Osteoblast (primary cell): ENCODE data around the gene USP40. TPM values are rescaled to one million over a fixed set of nuclear protein-coding genes. Genes with fewer than 3 reads are reported as not detected.

ENCODE experiments used
- DNase-seq: peaks from one replicate; pipeline ENCODE4 v3.0.0; 2011; ENCODE audit warnings: low spot score, mixed read lengths; ENCODE audit not compliant: insufficient read length; ENCODE audit errors: missing footprints
- H2AFZ ChIP-seq: 2 replicates; pipeline ENCODE4 v1.6.0; 2011; ENCODE audit warnings: mild to moderate bottlenecking, low read length
- H3K27ac ChIP-seq: 2 replicates; pipeline ENCODE4 v1.5.1; 2011; ENCODE audit warnings: mild to moderate bottlenecking, low read depth, low read length, moderate library complexity
- H3K27me3 ChIP-seq: 2 replicates; pipeline ENCODE4 v1.6.0; 2012; ENCODE audit warnings: mild to moderate bottlenecking, control low read depth, inconsistent platforms, low read length, moderate library complexity; ENCODE audit not compliant: insufficient read depth
- H3K36me3 ChIP-seq: 2 replicates; pipeline ENCODE4 v1.5.1; 2011; ENCODE audit warnings: mild to moderate bottlenecking, low read length, control low read depth, moderate library complexity; ENCODE audit not compliant: insufficient read depth
- H3K4me1 ChIP-seq: 2 replicates; pipeline ENCODE4 v1.5.1; 2011; ENCODE audit warnings: mild to moderate bottlenecking, low read length, control low read depth, moderate library complexity; ENCODE audit not compliant: insufficient read depth
- H3K4me2 ChIP-seq: 2 replicates; pipeline ENCODE4 v1.6.0; 2011; ENCODE audit warnings: mild to moderate bottlenecking, low read length; ENCODE audit not compliant: insufficient read depth
- H3K4me3 ChIP-seq: fragments of 200-600 bp; sonication (generic); 3 replicates; pipeline ENCODE4 v1.5.1; 2012; ENCODE audit warnings: mild to moderate bottlenecking, low read length, inconsistent platforms; ENCODE audit not compliant: insufficient read depth
- H3K79me2 ChIP-seq: 2 replicates; pipeline ENCODE4 v1.6.0; 2012; ENCODE audit warnings: mild to moderate bottlenecking, low read length, control low read depth, inconsistent platforms; ENCODE audit not compliant: insufficient read depth
- H3K9me3 ChIP-seq: 2 replicates; pipeline ENCODE4 v1.5.1; 2011; ENCODE audit warnings: low read depth, low read length, control low read depth
- H4K20me1 ChIP-seq: 2 replicates; pipeline ENCODE4 v1.6.0; 2012; ENCODE audit warnings: mild to moderate bottlenecking, low read length, control low read depth; ENCODE audit not compliant: insufficient read depth
- CTCF ChIP-seq: IDR thresholded peaks from 2 replicates; pipeline ENCODE4 v1.5.1; 2011; ENCODE audit warnings: mild to moderate bottlenecking, low read depth, low read length, moderate library complexity; ENCODE audit errors: extremely low read depth
- total RNA-seq: library from RNA; depleted of rRNA; stranded (reverse); fragments of >200 nt; gene quantifications from 2 replicates; pipeline ENCODE4 v1.2.3, GENCODE V29; 2012

Gene USP40
- total RNA-seq, 1 donor, result 34.0 TPM

DNA sequence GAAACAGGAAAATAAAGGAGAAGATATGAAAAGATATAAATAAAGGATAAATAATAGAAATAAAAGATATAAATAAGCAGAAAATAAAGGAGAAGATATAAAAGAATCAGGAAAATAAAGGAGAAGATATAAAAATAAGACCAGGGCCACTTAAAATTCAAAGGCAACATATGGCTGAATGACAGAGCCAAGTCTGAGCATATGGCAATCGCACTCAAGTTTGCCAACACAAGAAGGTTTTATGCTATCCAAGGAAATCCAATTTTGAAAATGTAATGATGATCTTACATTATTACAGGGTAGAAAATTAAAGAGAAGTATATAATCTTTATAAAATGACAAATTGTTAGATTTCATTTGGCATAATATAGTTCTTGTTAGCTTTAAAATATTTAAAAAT is 33.6 kb downstream of the USP40 start:
- Histone ChIP-seq H3K27me3 (no peaks in the 10 kb centered on the region), H3K27ac (no peak overlapping the region), H3K4me2 (no peak overlapping the region), H3K4me3 (no peak overlapping the region), H3K36me3 (peaks cover 23% of the 10 kb centered on the region), H4K20me1 (no peaks in the 10 kb centered on the region), H3K4me1 (no peaks in the 10 kb centered on the region), H3K9me3 (no peaks in the 10 kb centered on the region), H2AFZ (no peak overlapping the region), H3K79me2 (no peaks in the 10 kb centered on the region)
- no peak for TF ChIP-seq CTCF
- DNase-seq, result no peak

DNA sequence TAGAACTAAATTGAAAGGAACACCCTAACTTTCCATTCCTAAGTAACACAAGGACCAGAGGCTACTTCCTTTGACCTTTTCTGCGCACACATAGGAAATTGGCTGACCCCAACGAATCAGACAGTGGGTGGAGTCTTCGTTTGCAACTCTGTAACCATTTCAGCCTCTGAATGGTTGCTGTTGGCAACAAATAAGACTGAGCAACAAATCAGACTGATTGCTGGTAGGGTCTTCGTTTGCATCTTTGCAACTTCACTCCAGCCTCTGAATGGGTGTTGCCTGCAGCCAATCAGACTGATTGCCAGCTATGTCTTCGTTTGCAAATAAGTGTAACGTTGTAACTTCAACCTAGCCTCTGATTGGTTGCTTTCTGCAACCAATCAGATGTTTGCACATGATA is 34.6 kb downstream of the USP40 start:
- Histone ChIP-seq H3K4me1 (no peaks in the 10 kb centered on the region), H4K20me1 (no peaks in the 10 kb centered on the region), H3K9me3 (no peaks in the 10 kb centered on the region), H3K79me2 (no peaks in the 10 kb centered on the region), H3K4me3 (no peak overlapping the region), H3K27ac (no peak overlapping the region), H2AFZ (no peak overlapping the region), H3K4me2 (no peak overlapping the region), H3K27me3 (no peaks in the 10 kb centered on the region), H3K36me3 (peaks cover 27% of the 10 kb centered on the region)
- no peak for TF ChIP-seq CTCF
- no peak for DNase-seq

DNA sequence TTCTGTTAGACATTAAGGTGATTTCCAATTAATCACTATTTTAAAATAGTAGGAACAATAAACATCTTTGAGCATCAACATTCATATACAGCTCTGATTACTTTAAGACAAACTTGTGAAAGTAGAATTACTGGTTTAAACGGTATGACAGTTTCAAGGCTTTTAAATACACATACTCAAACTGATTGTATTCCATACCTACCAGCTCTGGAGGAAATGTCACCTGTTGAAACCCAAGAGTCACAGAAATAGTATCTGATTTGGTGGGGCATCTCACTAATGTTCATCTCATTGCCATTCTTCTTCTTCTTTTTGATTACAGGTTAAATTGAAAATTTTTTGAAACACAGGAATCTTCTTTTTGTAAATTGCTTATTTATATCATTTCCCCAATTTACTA is 36.2 kb downstream of the USP40 start:
- no peaks in the 10 kb centered on the region for H3K9me3 ChIP-seq
- DNase-seq, result no peak
- no peaks in the 10 kb centered on the region for H3K4me1 ChIP-seq
- H3K4me2 ChIP-seq, result no peak overlapping the region
- H3K27me3 ChIP-seq, result no peaks in the 10 kb centered on the region
- no peak overlapping the region for H2AFZ ChIP-seq
- no peak overlapping the region for H3K27ac ChIP-seq
- H3K36me3 ChIP-seq, result peaks cover 27% of the 10 kb centered on the region
- no peaks in the 10 kb centered on the region for H4K20me1 ChIP-seq
- TF ChIP-seq CTCF, result no peak
- no peak overlapping the region for H3K4me3 ChIP-seq
- no peaks in the 10 kb centered on the region for H3K79me2 ChIP-seq

DNA sequence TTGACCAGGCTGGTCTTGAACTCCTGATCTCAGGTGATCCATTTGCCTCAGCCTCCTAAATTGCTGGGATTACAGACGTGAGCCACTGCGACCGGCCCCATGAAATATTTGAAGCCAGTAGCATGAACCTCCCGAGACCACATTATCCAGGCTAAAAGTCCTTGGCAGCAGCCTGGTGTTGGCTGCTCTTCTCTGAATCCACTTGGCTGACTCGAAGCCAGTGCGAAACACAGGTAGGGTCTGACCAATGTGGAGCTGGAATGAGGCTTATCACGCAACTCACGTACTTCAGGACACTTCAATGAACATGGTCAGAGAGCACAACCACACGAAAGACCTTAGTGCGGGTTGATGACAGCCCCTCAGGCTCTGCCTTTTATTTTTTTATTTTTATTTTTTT is 38.4 kb downstream of the USP40 start:
- H3K4me1 ChIP-seq, result no peaks in the 10 kb centered on the region
- peaks cover 35% of the 10 kb centered on the region for H3K36me3 ChIP-seq
- no peak overlapping the region for H3K4me3 ChIP-seq

More for the DNA sequence above, 38.4 kb downstream of the USP40 start:
- Histone ChIP-seq H4K20me1 (no peaks in the 10 kb centered on the region), H2AFZ (no peak overlapping the region), H3K4me2 (no peak overlapping the region), H3K27ac (no peak overlapping the region), H3K79me2 (no peaks in the 10 kb centered on the region), H3K27me3 (no peaks in the 10 kb centered on the region), H3K9me3 (no peaks in the 10 kb centered on the region)
- no peak for TF ChIP-seq CTCF
- no peak for DNase-seq
